Fibroblast of lung (primary cell): ENCODE data around the gene ID3.

Source experiments
- CTCF ChIP-seq, 2 donors: IDR thresholded peaks in 1 of 2; conservative IDR thresholded peaks in 1 of 2; 1 replicate in 1 of 2; 2 replicates in 1 of 2; pipeline ENCODE4 v1.5.1; 2011 to 2012; ENCODE audit warnings: low read length in 2 of 2, control low read depth in 1 of 2, inconsistent platforms in 1 of 2, low read depth in 1 of 2, mild to moderate bottlenecking in 1 of 2
- EZH2 ChIP-seq: IDR thresholded peaks from 2 replicates; pipeline ENCODE4 v1.5.1; 2012; ENCODE audit warnings: low read length, control low read depth, mild to moderate bottlenecking; ENCODE audit errors: missing control alignments

GRCh38 chr1:23570001-23570691 is 10.8 kb upstream of the ID3 start:
- TF ChIP-seq CTCF (conservative IDR thresholded peaks at IDR 0.05 in 1 of 2, IDR thresholded peaks at IDR 0.05 in 1 of 2; ENCODE audit: low read depth in 1 of 2, low read length in 2 of 2), result no peak
- no peak for TF ChIP-seq EZH2
